ENCODE results near the gene SLC43A3.

- TF ChIP-seq CTCF (IDR thresholded peaks at IDR 0.05; ENCODE audit: low read depth, low read length, poor library complexity, severe bottlenecking) (no peak), EZH2phosphoT487 (IDR thresholded peaks at IDR 0.05; ENCODE audit: borderline replicate concordance, low read length) (no peak)
Observed at GRCh38 chr11:57444362-57445121, 17.6 kb upstream of the SLC43A3 start.

Measured in DOHH2 (cell line).